ENCODE measurements around the gene STAB1.

The STAB1 gene

DNA sequence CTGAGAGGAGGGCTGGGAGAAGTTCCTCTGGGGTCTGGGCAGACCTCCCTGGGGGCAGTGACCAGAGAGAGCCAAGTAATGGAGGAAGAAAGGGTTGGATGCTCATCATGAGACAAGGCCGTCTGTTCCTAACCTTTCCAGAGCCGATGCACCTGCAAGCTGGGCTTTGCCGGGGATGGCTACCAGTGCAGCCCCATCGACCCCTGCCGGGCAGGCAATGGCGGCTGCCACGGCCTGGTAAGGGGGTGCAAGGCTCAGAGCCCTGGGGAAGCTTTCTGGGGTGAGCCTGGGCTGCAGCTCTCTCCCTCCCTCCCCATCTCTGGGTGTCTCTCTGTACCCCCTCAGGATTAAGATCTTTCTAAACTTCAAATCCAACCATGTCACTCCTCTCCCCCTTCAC is 16.4 kb downstream of the STAB1 start (continued):
- TF ChIP-seq, protein P1, sequence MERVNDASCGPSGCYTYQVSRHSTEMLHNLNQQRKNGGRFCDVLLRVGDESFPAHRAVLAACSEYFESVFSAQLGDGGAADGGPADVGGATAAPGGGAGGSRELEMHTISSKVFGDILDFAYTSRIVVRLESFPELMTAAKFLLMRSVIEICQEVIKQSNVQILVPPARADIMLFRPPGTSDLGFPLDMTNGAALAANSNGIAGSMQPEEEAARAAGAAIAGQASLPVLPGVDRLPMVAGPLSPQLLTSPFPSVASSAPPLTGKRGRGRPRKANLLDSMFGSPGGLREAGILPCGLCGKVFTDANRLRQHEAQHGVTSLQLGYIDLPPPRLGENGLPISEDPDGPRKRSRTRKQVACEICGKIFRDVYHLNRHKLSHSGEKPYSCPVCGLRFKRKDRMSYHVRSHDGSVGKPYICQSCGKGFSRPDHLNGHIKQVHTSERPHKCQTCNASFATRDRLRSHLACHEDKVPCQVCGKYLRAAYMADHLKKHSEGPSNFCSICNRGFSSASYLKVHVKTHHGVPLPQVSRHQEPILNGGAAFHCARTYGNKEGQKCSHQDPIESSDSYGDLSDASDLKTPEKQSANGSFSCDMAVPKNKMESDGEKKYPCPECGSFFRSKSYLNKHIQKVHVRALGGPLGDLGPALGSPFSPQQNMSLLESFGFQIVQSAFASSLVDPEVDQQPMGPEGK (CRISPR knock-in tag; IDR thresholded peaks at IDR 0.05; ENCODE audit: borderline replicate concordance), result no peak
- TF ChIP-seq ZFP3 (CRISPR knock-in tag; IDR thresholded peaks at IDR 0.05), result no peak
- no peak for TF ChIP-seq CSDC2 (CRISPR knock-in tag; IDR thresholded peaks at IDR 0.05)
- no peak for TF ChIP-seq BACH2 (CRISPR knock-in tag; IDR thresholded peaks at IDR 0.05; ENCODE audit: borderline replicate concordance)

DNA sequence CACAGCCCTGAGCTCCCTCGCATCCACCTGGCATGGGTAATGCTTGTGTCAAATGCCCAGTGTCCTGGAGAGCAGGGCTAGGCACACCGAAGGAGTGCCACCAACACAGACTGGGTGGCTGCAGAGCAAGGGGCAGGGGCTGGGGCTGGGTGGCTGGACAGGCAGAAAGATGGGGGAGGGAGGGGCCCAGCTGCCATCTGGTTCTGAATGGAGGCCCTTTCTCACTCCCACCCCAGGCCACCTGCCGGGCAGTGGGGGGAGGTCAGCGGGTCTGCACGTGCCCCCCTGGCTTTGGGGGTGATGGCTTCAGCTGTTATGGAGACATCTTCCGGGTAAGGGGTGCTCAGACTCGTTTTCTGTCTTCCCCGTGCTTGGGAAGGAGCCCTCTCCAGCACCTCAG is 17.0 kb downstream of the STAB1 start:
- ATAC-seq, result no peak
- TF ChIP-seq ISL1 (CRISPR knock-in tag; IDR thresholded peaks at IDR 0.05), result no peak
- TF ChIP-seq OSR1 (CRISPR knock-in tag; IDR thresholded peaks at IDR 0.05), result no peak
- TF ChIP-seq GLIS3 (CRISPR knock-in tag; IDR thresholded peaks at IDR 0.05), result no peak

DNA sequence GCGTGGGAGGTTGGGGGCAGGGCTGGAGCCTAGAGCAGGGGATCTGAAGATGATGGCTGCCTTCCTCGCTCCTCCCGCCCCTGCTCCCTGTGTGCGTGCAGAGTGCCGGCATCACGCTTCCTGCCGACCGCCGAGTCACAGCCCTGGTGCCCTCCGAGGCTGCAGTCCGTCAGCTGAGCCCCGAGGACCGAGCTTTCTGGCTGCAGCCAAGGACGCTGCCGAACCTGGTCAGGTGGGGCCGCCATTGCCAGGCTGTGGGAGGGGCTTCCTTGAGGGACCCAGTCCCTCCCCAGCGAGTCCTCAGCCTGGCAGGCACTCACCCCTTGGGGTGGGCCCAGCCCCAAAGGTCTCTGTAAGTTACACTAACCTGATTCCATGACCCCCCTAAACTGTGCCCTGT is 17.6 kb downstream of the STAB1 start:
- ATAC-seq, result no peak
- TF ChIP-seq ESRRG (CRISPR knock-in tag; IDR thresholded peaks at IDR 0.05), result no peak
- no peak for TF ChIP-seq TCF4 (CRISPR knock-in tag; IDR thresholded peaks at IDR 0.05; ENCODE audit: borderline replicate concordance)
- TF ChIP-seq, protein P2, sequence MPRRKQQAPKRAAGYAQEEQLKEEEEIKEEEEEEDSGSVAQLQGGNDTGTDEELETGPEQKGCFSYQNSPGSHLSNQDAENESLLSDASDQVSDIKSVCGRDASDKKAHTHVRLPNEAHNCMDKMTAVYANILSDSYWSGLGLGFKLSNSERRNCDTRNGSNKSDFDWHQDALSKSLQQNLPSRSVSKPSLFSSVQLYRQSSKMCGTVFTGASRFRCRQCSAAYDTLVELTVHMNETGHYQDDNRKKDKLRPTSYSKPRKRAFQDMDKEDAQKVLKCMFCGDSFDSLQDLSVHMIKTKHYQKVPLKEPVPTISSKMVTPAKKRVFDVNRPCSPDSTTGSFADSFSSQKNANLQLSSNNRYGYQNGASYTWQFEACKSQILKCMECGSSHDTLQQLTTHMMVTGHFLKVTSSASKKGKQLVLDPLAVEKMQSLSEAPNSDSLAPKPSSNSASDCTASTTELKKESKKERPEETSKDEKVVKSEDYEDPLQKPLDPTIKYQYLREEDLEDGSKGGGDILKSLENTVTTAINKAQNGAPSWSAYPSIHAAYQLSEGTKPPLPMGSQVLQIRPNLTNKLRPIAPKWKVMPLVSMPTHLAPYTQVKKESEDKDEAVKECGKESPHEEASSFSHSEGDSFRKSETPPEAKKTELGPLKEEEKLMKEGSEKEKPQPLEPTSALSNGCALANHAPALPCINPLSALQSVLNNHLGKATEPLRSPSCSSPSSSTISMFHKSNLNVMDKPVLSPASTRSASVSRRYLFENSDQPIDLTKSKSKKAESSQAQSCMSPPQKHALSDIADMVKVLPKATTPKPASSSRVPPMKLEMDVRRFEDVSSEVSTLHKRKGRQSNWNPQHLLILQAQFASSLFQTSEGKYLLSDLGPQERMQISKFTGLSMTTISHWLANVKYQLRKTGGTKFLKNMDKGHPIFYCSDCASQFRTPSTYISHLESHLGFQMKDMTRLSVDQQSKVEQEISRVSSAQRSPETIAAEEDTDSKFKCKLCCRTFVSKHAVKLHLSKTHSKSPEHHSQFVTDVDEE (CRISPR knock-in tag; IDR thresholded peaks at IDR 0.05), result no peak
- TF ChIP-seq ZFP3 (CRISPR knock-in tag; IDR thresholded peaks at IDR 0.05), result no peak
- TF ChIP-seq, protein P1 (CRISPR knock-in tag; IDR thresholded peaks at IDR 0.05; ENCODE audit: borderline replicate concordance), result no peak

DNA sequence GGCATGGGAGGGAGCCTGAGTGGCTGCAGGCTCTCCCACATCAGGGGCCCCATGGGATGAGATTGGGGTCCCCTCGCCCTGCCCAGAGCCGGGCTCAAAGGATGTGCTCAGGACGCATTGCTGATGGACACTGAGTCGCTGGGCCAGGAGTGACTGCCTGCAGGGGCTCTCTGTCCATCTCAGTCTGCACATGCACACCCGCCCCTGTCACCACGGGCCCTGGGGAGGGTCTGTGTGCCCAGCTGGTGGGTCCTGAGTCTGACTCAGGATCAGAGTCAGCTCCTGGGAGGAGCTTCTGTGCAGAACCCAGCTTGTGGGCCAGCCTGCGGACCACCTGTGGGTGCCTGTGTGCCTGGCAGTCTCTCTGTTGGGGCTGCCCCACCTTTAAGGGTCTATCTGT is 18.1 kb downstream of the STAB1 start:
- ATAC-seq, result no peak
- TF ChIP-seq RARB (CRISPR knock-in tag; IDR thresholded peaks at IDR 0.05) (no peak), PPARA (CRISPR knock-in tag; IDR thresholded peaks at IDR 0.05; ENCODE audit: borderline replicate concordance) (no peak), ZC3H10 (CRISPR knock-in tag; IDR thresholded peaks at IDR 0.05) (no peak), TOX (CRISPR knock-in tag; IDR thresholded peaks at IDR 0.05; ENCODE audit: borderline replicate concordance) (no peak), ESRRG (CRISPR knock-in tag; IDR thresholded peaks at IDR 0.05) (no peak), ZNF8 (CRISPR knock-in tag; IDR thresholded peaks at IDR 0.05) (no peak), TCF4 (CRISPR knock-in tag; IDR thresholded peaks at IDR 0.05; ENCODE audit: borderline replicate concordance) (no peak), ZNF565 (CRISPR knock-in tag; conservative IDR thresholded peaks at IDR 0.05; ENCODE audit: low read depth) (no peak), ZFP30 (CRISPR knock-in tag; IDR thresholded peaks at IDR 0.05) (no peak), CSDC2 (CRISPR knock-in tag; IDR thresholded peaks at IDR 0.05) (no peak), ZNF70 (CRISPR knock-in tag; IDR thresholded peaks at IDR 0.05) (no peak)
- TF ChIP-seq, protein P3, sequence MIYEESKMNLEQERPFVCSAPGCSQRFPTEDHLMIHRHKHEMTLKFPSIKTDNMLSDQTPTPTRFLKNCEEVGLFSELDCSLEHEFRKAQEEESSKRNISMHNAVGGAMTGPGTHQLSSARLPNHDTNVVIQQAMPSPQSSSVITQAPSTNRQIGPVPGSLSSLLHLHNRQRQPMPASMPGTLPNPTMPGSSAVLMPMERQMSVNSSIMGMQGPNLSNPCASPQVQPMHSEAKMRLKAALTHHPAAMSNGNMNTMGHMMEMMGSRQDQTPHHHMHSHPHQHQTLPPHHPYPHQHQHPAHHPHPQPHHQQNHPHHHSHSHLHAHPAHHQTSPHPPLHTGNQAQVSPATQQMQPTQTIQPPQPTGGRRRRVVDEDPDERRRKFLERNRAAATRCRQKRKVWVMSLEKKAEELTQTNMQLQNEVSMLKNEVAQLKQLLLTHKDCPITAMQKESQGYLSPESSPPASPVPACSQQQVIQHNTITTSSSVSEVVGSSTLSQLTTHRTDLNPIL (CRISPR knock-in tag; IDR thresholded peaks at IDR 0.05; ENCODE audit: low read depth), result no peak
- TF ChIP-seq, protein P4, sequence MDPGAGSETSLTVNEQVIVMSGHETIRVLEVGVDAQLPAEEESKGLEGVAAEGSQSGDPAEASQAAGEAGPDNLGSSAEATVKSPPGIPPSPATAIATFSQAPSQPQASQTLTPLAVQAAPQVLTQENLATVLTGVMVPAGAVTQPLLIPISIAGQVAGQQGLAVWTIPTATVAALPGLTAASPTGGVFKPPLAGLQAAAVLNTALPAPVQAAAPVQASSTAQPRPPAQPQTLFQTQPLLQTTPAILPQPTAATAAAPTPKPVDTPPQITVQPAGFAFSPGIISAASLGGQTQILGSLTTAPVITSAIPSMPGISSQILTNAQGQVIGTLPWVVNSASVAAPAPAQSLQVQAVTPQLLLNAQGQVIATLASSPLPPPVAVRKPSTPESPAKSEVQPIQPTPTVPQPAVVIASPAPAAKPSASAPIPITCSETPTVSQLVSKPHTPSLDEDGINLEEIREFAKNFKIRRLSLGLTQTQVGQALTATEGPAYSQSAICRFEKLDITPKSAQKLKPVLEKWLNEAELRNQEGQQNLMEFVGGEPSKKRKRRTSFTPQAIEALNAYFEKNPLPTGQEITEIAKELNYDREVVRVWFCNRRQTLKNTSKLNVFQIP (CRISPR knock-in tag; IDR thresholded peaks at IDR 0.05; ENCODE audit: borderline replicate concordance, low read depth), result no peak
- TF ChIP-seq, protein P5, sequence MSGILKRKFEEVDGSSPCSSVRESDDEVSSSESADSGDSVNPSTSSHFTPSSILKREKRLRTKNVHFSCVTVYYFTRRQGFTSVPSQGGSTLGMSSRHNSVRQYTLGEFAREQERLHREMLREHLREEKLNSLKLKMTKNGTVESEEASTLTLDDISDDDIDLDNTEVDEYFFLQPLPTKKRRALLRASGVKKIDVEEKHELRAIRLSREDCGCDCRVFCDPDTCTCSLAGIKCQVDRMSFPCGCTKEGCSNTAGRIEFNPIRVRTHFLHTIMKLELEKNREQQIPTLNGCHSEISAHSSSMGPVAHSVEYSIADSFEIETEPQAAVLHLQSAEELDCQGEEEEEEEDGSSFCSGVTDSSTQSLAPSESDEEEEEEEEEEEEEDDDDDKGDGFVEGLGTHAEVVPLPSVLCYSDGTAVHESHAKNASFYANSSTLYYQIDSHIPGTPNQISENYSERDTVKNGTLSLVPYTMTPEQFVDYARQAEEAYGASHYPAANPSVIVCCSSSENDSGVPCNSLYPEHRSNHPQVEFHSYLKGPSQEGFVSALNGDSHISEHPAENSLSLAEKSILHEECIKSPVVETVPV (CRISPR knock-in tag; IDR thresholded peaks at IDR 0.05), result no peak
- TF ChIP-seq, protein P2 (CRISPR knock-in tag; IDR thresholded peaks at IDR 0.05), result no peak
